GM19468 (cell line): Measurements from ENCODE around the gene SUGP2.

ENCODE experiments used
- ATAC-seq: cut with Tn5 transposase; IDR thresholded peaks from one replicate; pipeline ENCODE4 v1.9.1; 2021; ENCODE audit warnings: mild to moderate bottlenecking, moderate library complexity, moderate number of reproducible peaks; ENCODE audit not compliant: unreplicated experiment; ENCODE audit errors: extremely low read depth

Gene SUGP2

GRCh38 chr19:19033426-19034203 is at the start of gene SUGP2, which contains the start of gene ARMC6:
Gene SUGP2 (minus strand): TSS chr19:19033517. CDS start chr19:19031071, 2,446 bp downstream.
Gene ARMC6 (plus strand): TSS chr19:19033603. CDS start chr19:19034210, 607 bp downstream.
- ATAC-seq, result peak; percentile 66

GRCh38 chr19:19081642-19082151 is 48.4 kb upstream of the SUGP2 start:
- no peak for ATAC-seq

DNA sequence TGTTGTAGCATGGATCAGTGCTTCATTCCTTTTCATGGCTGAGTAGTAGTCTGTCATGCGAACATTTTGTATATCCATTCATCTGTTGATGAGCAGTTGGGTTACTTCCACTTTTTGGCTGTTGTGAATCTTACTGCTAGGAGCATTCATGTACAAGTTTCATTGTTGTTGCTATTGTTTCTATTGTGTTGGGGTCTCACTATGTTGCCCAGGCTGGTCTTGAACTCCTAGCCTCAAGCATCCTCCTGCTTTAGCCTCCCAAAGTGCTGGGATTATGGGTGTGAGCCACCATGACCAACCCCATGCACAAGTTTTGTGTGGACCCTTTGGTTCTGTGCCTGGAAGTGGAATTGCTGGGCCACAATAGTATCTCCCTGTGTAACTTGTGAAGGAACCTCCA is 46.3 kb upstream of the SUGP2 start:
- ATAC-seq, result no peak

GRCh38 chr19:19078801-19079200 is 45.5 kb upstream of the SUGP2 start:
- no peak for ATAC-seq

DNA sequence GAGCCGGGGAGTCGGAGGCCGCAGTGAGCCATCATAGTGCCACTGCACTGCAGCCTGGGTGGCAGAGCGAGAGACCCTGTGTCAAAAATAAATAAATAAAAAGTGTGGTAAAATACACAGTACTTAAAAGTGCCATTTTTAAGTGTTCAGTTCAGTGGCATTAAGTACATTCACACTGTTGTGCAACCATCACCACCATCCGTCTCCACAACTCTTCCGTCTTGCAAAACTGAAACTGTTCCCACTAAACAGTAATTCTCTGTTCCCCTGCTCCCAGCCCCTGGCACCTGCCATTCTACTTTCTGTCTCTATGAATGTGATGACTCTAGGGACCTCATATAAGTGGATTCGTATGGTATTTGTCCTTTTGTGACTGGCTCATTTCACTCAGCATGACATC is 43.8 kb upstream of the SUGP2 start:
- no peak for ATAC-seq

- ATAC-seq, result no peak
Observed at GRCh38 chr19:19076476-19076875, 43.2 kb upstream of the SUGP2 start.

DNA sequence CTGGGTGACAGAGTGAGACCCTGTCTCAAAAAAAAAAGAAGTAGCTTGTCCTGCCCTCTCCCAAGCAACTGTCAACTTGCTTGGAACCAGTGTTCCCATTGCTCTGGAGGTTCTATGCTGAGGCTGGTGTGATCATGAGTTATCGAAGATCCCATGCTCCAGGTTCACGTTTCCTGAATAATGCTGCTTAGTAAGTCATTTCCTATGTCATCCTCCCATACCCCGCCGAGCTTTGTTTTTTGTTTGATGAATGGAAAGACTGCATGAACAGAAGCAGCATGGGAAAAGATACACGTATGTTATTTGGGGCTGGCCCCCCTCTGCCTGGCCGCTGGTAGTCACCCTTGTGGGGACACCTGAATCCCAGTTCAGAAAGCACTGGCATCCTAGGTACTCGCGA is 41.8 kb upstream of the SUGP2 start:
- ATAC-seq, result no peak

GRCh38 chr19:19074196-19074882 is 41.0 kb upstream of the SUGP2 start:
- ATAC-seq, result no peak

DNA sequence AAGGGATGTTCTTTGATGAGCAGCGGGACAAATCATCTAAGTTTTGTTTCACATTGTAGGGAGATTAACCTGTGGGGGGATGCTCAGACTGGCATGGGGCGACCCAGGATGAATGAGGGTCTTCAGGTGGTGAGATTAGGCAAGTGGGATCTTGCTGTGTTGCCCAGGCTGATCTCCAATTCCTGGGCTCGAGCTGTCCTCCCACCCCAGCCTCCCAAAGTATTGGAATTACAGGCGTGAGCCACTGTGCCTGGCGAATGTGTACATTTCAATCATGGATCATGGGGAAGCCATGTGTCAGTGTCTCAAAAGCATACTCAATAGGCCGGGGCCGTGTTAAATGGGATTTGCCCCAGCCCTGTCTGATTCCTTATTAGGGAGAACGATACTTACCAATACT is 38.6 kb upstream of the SUGP2 start:
- ATAC-seq, result no peak

DNA sequence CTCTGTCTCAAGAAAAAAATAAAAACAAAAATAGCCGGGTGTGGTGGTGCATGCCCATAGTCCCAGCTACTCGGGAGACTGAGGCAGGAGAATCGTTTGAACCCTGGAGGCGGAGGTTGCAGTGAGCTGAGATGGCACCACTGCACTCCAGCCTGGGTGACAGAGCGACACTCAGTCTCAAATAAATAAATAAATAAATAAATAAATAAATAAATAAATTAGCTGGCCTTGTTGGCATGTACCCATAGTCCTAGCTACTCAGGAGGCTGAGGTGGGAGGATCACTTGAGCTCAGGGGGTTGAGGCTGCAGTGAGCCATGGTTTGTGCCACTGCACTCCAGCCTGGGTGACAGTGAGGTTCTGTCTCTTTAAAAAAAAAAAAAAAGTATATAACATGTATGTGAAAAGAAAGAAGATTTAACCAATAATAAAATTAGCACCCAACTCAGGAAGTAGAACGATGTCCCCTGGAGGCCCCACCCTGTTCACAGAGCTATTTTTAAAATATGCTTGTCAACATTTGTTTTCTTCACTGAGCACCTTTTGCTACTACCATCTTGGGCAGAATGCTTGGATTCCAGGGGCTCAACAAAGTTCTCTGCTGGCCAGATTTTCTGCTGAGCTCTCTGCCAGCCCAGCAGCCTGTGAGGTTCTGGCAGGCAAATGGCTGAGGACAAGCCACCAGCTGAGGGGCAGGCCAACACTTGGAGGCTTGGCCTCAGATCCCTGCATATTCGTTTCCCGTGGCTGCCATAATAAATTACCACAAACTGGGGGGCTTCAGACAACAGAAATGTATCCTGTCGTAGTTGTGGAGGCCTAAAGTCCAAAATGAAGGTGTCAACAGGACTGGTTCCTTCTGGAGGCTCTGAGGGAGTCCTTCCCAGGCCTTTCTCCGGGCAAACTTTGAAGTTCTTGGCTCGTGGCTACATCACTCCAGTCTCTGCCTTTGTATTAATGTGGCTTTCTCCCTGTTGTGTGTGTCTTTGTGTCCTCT is 35.6 kb upstream of the SUGP2 start:
- no peak for ATAC-seq

DNA sequence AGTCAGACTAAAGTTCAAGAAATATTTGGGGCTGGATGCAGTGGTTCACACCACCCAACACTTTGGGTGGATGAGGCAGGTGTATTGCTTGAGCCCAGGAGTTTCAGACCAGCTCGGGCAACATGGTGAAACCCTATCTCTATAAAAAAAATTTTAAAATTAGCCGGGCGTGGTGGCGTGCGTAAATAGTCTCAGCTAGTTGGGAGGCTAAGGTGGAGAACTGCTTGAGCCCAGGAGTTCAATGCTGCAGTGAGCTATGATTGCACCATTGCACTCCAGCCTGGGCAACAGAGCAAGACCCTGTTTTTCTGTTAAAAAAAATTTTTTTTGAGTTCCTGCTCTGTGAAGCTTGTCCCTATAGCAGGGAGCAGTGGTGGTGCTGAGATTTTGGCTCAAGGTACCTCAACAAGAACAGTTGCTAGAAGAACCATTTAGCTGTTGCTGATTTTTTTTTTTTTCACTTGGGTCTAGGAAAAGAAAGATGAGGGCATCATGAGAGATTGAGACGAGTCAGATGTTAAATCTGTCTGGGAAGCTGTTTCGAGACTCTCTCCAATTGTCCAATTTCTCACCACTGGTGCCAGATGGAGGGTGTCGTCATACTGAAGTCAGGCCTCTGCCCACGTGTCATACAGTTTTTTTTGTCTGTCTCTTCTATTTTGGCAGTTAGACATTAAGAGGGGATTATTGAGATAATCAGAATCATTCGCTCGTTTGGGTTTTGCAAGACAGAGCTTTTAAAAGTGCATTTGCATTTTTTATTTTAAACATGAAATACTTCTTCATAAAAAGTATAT is 34.2 kb upstream of the SUGP2 start:
- no peak for ATAC-seq

GRCh38 chr19:19064811-19065745 is 31.8 kb upstream of the SUGP2 start:
- no peak for ATAC-seq

DNA sequence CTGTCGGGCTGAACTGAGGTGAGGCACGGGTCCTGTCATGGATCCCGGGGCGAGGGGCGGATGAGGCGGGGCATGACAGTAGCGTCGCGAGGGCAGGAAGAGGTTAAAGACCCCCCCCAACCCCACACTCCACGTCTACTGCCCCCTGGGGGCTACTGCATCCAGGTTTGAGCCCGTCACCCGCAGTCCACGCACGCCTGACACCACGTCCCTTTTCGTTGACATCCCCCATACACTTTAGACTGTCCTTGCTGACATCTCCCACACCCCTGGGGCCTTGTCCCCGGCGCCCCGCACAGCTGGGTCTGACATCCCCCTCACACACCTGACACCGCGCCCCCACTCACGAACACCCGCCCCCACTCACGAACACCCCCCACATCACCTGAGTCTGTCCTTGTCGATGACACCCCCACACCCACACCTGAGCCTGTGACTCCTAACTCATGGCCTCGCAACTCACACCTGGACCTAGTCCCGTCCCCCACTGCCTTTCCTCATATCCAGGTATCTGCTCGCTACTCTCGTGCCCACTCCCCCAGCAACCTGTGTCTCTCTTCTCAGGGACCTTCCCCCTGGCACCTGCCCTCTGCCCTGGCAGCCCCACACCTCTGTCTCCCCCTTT is 30.9 kb upstream of the SUGP2 start:
- ATAC-seq, result no peak

DNA sequence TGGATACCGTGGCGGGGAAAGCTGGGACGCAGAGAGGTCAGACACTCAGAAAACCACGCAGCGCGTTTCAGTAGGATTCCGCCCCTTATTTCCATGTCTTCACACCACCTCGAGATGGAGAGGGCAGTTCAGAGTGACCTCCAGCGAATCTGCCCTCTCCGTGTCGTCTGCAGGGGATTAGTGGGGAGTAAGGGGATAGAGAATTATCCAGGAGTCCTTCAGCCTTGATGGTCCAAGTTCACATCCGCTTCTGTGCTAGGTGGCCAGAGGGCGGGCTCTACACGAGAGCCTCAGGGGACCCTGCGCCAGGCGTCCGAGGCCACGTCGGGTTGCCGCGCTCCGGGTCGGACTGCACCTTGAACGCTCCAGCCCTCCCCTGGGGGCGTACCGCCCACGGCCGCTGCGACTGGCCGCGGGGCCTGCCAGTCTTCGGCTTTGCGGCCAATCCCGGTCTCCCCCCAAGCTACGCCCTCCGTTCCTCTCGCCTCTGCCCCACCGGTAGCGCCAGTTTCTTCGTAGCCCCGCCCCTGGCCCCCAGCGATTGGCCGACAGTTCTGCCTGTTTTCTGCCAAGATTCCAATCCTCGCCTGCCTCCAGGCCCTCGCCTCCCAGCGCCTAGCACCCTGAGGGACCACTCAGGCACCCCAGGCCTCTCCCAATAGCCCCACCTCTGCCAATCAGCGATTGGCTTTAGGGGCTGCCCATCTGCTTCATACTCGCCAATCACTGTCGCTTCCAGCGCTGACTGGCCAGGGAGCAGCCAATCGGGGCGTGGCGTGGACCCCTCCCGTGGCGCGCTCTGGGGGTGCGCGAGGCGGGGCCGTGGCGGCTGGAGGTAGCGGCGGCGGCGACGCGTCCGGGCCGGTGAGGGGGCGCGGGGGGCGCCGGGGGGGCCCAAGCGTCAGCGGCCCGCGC is 30.1 kb upstream of the SUGP2 start, which contains the start of gene SLC25A42:
SLC25A42 (plus strand) TSS at position 812 of the 915 bp plus-strand sequence. CDS start 32,131 bp downstream, outside the sequence.
- ATAC-seq, result peak; percentile 84

- no peak for ATAC-seq
Observed at GRCh38 chr19:19062454-19063182, 29.3 kb upstream of the SUGP2 start.

GRCh38 chr19:19061506-19061905 is 28.2 kb upstream of the SUGP2 start:
- no peak for ATAC-seq
